HG02571 (cell line): ENCODE data around the gene NPPB.

Experiments used
- ATAC-seq: cut with Tn5 transposase; IDR thresholded peaks from one replicate; pipeline ENCODE4 v1.9.1; 2021; ENCODE audit warnings: mild to moderate bottlenecking, moderate library complexity; ENCODE audit not compliant: unreplicated experiment

Gene NPPB

GRCh38 chr1:11858968-11859871, 475 bp upstream of the NPPB start:
- ATAC-seq, result no peak

DNA sequence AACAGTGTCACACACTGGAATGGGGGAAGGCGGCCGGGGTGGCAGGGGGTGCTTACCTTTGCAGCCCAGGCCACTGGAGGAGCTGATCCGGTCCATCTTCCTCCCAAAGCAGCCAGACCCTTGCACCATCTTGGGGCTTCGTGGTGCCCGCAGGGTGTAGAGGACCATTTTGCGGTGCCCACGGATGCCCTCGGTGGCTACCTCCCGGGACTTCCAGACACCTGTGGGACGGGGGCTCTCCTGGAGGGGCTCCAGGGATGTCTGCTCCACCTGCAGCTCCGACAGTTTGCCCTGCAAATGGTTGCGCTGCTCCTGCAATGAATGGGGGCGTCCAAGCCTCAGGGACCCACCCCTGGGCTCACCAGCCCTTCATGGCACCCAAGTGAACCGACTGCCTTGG, 587 bp downstream of the NPPB start:
- no peak for ATAC-seq

DNA sequence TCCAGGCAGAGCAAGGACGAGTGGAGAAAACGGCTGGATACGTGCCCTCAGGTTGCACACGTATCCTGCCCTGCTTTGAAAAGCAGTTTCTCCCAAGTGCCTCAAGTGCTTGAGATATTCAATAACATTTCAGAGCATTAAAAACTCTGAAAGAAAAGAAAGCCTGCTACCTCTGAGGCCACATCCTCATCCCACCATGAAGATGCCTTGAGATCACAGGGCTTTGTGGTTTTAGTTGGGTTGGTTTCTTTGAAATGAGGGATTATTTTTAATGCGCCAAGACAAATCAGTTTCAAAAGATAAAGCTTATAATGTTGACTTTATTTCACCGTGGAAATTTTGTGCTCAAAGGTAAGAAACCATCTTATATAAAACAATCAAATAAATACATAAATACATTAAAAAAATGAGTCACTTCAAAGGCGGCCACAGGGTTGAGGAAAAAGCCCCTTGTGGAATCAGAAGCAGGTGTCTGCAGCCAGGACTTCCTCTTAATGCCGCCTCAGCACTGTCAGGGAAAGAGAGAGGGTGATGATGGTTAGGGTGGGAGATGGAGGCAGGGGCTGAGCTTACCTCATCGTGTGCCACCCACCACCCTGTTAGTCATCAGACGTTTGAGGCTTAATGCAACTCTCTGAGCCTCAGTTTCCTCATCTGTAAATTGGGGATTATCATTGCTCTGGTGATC, 1.4 kb downstream of the NPPB start:
- no peak for ATAC-seq

- ATAC-seq, result no peak
Observed at GRCh38 chr1:11856698-11857097, 2.0 kb downstream of the NPPB start.

- no peak for ATAC-seq
Observed at GRCh38 chr1:11855430-11855829, 3.3 kb downstream of the NPPB start.

DNA sequence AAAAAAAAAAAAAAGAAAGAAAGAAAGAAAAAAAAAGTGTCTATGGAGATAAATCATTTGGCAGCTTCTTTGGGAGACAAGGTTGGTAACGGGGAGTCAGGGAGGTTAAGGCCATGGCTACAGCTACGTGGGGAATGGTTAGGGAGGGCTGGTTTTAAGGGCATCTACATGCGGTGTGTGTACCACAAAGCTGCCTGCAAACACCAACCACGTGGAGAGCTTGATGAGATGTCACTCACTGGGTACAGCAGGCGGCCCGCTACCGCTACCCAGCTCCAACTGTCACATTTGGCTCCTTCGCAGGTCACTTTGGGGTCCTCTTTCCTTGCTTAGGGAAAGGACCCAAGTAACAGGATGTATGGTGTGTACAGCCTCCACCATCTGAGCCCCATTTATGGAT, 4.2 kb downstream of the NPPB start:
- ATAC-seq, result no peak

GRCh38 chr1:11851180-11851579, 7.6 kb downstream of the NPPB start:
- no peak for ATAC-seq

GRCh38 chr1:11850156-11850555, 8.6 kb downstream of the NPPB start:
- ATAC-seq, result no peak

GRCh38 chr1:11848373-11848700, 10.4 kb downstream of the NPPB start:
- no peak for ATAC-seq

- ATAC-seq, result no peak
Observed at GRCh38 chr1:11847667-11848372, 10.9 kb downstream of the NPPB start, which contains the start of gene NPPA. Gene NPPA, minus strand, starts transcription at chr1:11847783. Its CDS starts 99 bp downstream, at chr1:11847684.

DNA sequence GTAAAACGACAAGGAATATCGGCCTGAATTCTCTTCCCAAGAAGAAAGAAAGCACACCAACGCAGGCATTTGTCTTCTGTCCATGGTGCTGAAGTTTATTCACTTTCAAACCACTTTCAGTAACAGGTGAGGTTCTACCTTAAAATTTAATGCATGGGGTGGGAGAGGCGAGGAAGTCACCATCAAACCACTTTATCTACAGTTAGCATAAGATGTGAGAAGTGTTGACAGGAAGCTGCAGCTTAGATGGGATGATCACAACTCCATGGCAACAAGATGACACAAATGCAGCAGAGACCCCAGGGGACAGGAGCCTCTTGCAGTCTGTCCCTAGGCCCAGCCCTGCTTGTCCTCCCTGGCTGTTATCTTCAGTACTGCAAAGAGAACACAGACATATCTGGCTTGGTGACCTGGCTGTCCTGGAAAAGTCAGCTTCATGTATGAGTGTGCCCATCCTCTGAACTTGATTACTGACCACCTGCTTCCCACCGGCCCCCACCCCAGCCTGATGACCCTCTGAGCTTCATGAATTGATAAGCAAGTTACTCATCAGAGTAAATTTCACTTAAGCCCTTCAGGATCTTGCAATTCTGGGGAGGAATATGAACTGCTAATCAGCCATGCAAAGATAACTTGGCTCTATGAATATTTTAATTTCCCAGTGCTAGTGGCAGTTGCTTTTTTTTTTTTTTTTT, 13.0 kb downstream of the NPPB start:
- ATAC-seq, result no peak

DNA sequence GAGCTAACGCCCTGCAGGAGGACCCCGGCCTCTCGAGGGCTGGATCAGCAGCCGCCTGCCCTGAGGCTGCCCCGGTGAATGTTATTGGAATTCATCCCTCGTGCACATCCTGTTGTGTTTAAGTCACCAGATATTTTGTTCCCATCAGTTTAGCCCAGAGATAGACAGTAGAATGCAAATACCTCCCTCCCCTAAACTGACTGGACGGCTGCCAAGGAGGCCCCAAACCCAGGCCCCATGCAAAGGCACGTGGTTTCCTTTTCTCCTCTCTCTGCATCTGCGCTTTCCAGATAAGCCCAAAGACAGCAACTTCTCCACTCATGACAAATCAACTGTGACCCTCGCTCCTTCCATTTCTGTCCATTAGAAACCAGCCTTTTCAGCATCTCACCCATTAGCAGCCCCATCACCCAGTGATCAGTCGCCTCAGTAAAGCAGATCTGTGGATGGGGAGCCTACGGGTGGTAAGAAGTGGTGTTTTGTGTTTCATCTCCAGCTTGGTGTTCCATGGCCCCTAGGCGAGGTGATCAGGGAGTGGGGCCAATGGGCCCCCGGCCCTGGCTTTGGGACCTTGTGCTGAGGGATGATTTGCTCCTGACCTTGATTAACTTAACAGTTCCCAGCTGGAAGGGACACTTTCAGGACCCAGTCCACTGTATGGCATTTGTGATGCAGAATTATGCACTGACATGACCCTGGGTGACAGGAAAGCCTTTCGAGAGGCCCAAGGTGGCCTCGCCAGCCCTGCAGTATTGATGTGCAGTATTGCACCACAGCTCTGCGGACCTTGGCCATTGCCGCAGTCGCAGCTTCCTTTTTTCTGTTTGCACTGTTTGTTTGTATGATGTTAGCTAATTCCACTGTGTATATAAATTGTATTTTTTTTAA, 16.3 kb downstream of the NPPB start:
- ATAC-seq, result no peak

DNA sequence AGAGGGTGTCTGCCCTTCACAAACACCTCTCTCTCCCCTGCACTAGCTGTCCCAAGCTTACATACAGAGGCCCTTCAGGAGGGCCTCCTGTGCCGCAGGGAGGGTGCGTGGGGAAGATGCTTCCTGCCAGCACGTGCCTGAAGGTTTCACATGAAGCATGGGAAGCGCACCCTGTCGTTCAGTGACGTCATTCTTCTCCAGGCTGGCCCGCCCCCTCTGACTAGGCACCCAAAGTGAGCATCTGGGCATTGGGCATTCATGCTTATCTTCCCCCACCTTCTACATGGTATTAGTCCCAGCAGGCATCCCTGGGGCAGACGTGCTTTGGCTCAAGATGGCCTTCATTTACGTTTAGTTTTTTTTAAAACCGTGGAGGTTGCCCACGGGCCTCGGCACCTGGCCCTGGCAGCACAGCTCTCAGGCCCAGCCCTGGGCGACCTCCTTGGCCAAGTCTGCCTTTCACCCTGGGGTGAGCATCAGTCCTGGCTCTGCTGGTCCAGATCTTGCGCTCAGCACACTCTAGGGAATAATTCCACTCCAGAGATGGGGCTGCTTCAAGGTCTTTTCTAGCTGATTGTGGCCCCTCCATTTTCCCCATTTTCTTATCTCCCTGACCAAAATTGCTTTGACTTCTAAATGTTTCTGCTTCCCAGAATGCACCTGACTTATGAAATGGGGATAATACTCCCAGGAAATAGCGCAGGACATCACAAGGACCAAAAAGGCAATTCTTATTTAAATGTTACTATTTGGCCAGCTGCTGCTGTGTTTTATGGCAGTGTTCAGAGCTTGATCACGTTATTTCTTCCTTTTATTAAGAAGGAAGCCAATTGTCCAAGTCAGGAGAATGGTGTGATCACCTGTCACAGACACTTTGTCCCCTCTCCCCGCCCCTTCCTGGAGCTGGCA, 17.2 kb downstream of the NPPB start:
- ATAC-seq, result no peak

DNA sequence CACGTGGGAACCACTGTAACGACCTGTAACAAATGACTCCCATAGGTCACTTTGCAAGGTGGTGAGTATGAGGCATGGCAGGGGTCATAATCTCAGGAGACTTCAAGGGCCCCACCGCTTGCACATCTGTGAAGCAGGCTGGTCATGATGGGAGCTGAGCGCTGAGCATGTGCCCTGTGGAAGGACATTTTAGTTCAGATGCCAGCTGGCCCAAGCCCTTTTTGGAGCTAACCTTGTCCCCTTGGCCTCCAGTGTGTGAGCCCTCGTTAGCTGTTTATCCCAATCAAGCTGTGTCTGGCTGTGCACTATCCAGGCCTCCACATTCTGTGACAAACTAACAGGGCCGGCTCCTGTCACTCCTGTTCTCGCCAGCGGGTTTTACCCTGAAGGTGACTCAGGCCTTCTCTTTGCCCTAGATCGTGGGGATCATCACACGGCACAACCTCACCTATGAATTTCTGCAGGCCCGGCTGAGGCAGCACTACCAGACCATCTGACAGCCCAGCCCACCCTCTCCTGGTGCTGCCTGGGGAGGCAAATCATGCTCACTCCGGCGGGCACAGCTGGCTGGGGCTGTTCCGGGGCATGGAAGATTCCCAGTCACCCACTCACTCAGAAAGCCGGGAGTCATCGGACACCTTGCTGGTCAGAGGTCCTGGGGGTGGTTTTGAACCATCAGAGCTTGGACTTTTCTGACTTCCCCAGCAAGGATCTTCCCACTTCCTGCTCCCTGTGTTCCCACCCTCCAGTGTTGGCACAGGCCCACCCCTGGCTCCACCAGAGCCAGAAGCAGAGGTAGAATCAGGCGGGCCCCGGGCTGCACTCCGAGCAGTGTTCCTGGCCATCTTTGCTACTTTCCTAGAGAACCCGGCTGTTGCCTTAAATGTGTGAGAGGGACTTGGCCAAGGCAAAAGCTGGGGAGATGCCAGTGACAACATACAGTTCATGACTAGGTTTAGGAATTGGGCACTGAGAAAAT, 18.7 kb downstream of the NPPB start:
- no peak for ATAC-seq

GRCh38 chr1:11838349-11839272, 20.1 kb downstream of the NPPB start:
- no peak for ATAC-seq

- ATAC-seq, result no peak
Observed at GRCh38 chr1:11837767-11838348, 20.9 kb downstream of the NPPB start.
